ENCODE data around the gene MSANTD7. TPM values are rescaled to one million over a fixed set of nuclear protein-coding genes. Genes with fewer than 3 reads are reported as not detected.

MSANTD7 gene
- polyA plus RNA-seq, 5 donors = 15.5 to 18.0 (median 17.7) TPM

- DNase-seq = peak; percentile 36 to 56
Observed at GRCh38 chr10:14879124-14879927, 41.2 kb downstream of the MSANTD7 start.

- no peak for DNase-seq
Observed at GRCh38 chr10:14879928-14880193, 41.8 kb downstream of the MSANTD7 start.

GRCh38 chr10:14880229-14880628 lies 42.1 kb downstream of the MSANTD7 start:
- DNase-seq = peak in 1 of 2 donors; percentile 2

GRCh38 chr10:14884082-14884481 lies 46.0 kb downstream of the MSANTD7 start:
- no peak for DNase-seq

Other genes starting within 250 kb of the MSANTD7 start
- gene FAM107B, start 63.4 kb upstream of the MSANTD7 start, polyA plus RNA-seq (ENCODE audit: insufficient read depth in 1 of 5, insufficient read length in 5 of 5, low replicate concordance in 1 of 5) = 100 to 1,000 TPM in 1 of 5 donors, 10 to 100 TPM in 4; 56.0 to 102 (median 87.1) TPM
- 1 to 10 TPM; 3.2 to 4.4 (median 3.5) TPM for gene CDNF, start 269 bp upstream of the MSANTD7 start, polyA plus RNA-seq (ENCODE audit: insufficient read depth in 1 of 5, insufficient read length in 5 of 5, low replicate concordance in 1 of 5)
- gene HSPA14, start within 50 bp of the MSANTD7 start, polyA plus RNA-seq (ENCODE audit: insufficient read depth in 1 of 5, insufficient read length in 5 of 5, low replicate concordance in 1 of 5) = 10 to 100 TPM; 15.7 to 24.5 (median 21.2) TPM
- 10 to 100 TPM; 13.0 to 26.7 (median 17.0) TPM for gene SUV39H2, start 40.6 kb downstream of the MSANTD7 start, polyA plus RNA-seq (ENCODE audit: insufficient read depth in 1 of 5, insufficient read length in 5 of 5, low replicate concordance in 1 of 5)
- gene DCLRE1C, start 115.8 kb downstream of the MSANTD7 start, polyA plus RNA-seq (ENCODE audit: insufficient read depth in 1 of 5, insufficient read length in 5 of 5, low replicate concordance in 1 of 5) = 10 to 100 TPM; 14.6 to 22.6 (median 22.3) TPM
- 1 to 10 TPM in 4 of 5 donors, under 1 TPM in 1; 0.34 to 2.4 (median 1.4) TPM for gene MEIG1, start 121.1 kb downstream of the MSANTD7 start, polyA plus RNA-seq (ENCODE audit: insufficient read depth in 1 of 5, insufficient read length in 5 of 5, low replicate concordance in 1 of 5)
- gene OLAH, start 205.6 kb downstream of the MSANTD7 start, polyA plus RNA-seq (ENCODE audit: insufficient read depth in 1 of 5, insufficient read length in 5 of 5, low replicate concordance in 1 of 5) = under 1 TPM in 4 of 5 donors, not detected in 1; 0.14 to 0.45 (median 0.18) TPM